HG02973 (cell line): ENCODE results near the gene RERE.
"Not testable (repeated sequence)": the region's sequence is repeated elsewhere in the genome, so short reads cannot be mapped to it uniquely, and the experiment has no call there.

Experiments used
- ATAC-seq: cut with Tn5 transposase; IDR thresholded peaks from one replicate; pipeline ENCODE4 v1.9.1; 2021; ENCODE audit warnings: moderate library complexity; ENCODE audit not compliant: unreplicated experiment

Gene RERE

GRCh38 chr1:8695442-8695841 is 122.0 kb downstream of the RERE start:
- not testable (repeated sequence) for ATAC-seq

- no peak for ATAC-seq
Observed at GRCh38 chr1:8693107-8693506, 124.3 kb downstream of the RERE start.

GRCh38 chr1:8691662-8692061 is 125.8 kb downstream of the RERE start:
- ATAC-seq, result no peak

- no peak for ATAC-seq
Observed at GRCh38 chr1:8690253-8690525, 127.3 kb downstream of the RERE start.

- ATAC-seq, result no peak
Observed at GRCh38 chr1:8689431-8690252, 127.8 kb downstream of the RERE start.

- ATAC-seq, result no peak
Observed at GRCh38 chr1:8687538-8687937, 129.9 kb downstream of the RERE start.

- no peak for ATAC-seq
Observed at GRCh38 chr1:8687039-8687438, 130.4 kb downstream of the RERE start.

GRCh38 chr1:8685463-8685862 is 132.0 kb downstream of the RERE start:
- ATAC-seq, result no peak

- ATAC-seq, result no peak
Observed at GRCh38 chr1:8684590-8684989, 132.8 kb downstream of the RERE start.

GRCh38 chr1:8682573-8682972 is 134.9 kb downstream of the RERE start:
- ATAC-seq, result no peak

- ATAC-seq, result no peak
Observed at GRCh38 chr1:8681911-8682310, 135.5 kb downstream of the RERE start.

GRCh38 chr1:8680664-8681650 is 136.5 kb downstream of the RERE start:
- no peak for ATAC-seq

GRCh38 chr1:8679929-8680663 is 137.3 kb downstream of the RERE start:
- ATAC-seq, result no peak

GRCh38 chr1:8679395-8679800 is 138.0 kb downstream of the RERE start:
- no peak for ATAC-seq

- no peak for ATAC-seq
Observed at GRCh38 chr1:8678673-8679394, 138.6 kb downstream of the RERE start.

GRCh38 chr1:8677782-8678181 is 139.7 kb downstream of the RERE start:
- ATAC-seq, result no peak

GRCh38 chr1:8676813-8677212 is 140.6 kb downstream of the RERE start:
- ATAC-seq, result no peak

- ATAC-seq, result no peak
Observed at GRCh38 chr1:8676072-8676471, 141.4 kb downstream of the RERE start.

- ATAC-seq, result no peak
Observed at GRCh38 chr1:8674912-8675311, 142.5 kb downstream of the RERE start.

- no peak for ATAC-seq
Observed at GRCh38 chr1:8674481-8674880, 143.0 kb downstream of the RERE start.
